UCSD-AML1 (cell line): ENCODE data around the gene ITM2B.

Experiments used
- DNase-seq: peaks from one replicate; lab custom pipeline; 2025; ENCODE audit not compliant: unreplicated experiment; lab: John Stamatoyannopoulos, UW

Gene ITM2B

GRCh38 chr13:48303359-48304142 lies 70.5 kb downstream of the ITM2B start, which contains the start of gene RB1:
Gene RB1 (plus strand): TSS chr13:48303751. CDS start chr13:48303913, 162 bp downstream.
- peak; percentile 94 for DNase-seq

- DNase-seq, result peak; percentile 44
Measured at GRCh38 chr13:48304143-48304876, 71.3 kb downstream of the ITM2B start.

- no peak for DNase-seq
Measured at GRCh38 chr13:48311223-48311622, 78.2 kb downstream of the ITM2B start.

- DNase-seq, result no peak
Measured at GRCh38 chr13:48315969-48316650, 83.1 kb downstream of the ITM2B start.

- DNase-seq, result no peak
Measured at GRCh38 chr13:48316826-48317510, 84.0 kb downstream of the ITM2B start.

GRCh38 chr13:48317511-48318376 lies 84.7 kb downstream of the ITM2B start:
- DNase-seq, result no peak

- no peak for DNase-seq
Measured at GRCh38 chr13:48318377-48318811, 85.4 kb downstream of the ITM2B start.

- DNase-seq, result no peak
Measured at GRCh38 chr13:48318821-48319511, 86.0 kb downstream of the ITM2B start.
